GM18951 (cell line): ENCODE data around the gene OR8B8.
"Not testable (repeated sequence)": the region's sequence is repeated elsewhere in the genome, so short reads cannot be mapped to it uniquely, and the experiment has no call there.

Experiments
- POLR2A ChIP-seq: IDR thresholded peaks from 4 replicates; pipeline ENCODE4 v1.6.1; 2011; ENCODE audit warnings: mild to moderate bottlenecking; ENCODE audit not compliant: insufficient read length, insufficient read depth; ENCODE audit errors: extremely low read depth
- in situ Hi-C: fragments of 300-500 bp; cut with MboI; formaldehyde crosslinking; loops from one replicate; pipeline ENCODE4 v1.12.0; 2022; ENCODE audit warnings: low sequenced_read_pairs, mixed read lengths, inconsistent platforms; ENCODE audit not compliant: unreplicated experiment

OR8B8 gene

DNA sequence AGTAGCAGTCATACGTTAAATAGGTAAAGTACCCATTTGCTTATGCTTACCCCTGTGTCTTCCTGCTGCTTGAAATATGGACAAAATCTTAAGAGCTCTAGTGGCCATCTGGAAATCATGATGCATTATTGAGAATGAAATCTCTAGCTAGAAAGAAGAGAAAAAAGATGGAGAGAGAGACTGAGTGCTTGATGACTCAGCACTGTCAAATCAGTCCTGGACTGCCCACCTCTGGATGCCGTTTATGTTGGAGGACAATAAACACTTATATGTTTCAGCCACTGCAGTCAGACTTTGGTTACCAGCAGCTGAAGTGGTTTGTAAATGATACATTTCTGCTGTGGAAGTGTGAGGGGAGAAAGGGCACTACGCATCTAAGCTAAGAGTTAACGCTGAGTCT lies 24.5 kb downstream of the OR8B8 start:
- in situ Hi-C loops = no loop called here
- no peak for TF ChIP-seq POLR2A

DNA sequence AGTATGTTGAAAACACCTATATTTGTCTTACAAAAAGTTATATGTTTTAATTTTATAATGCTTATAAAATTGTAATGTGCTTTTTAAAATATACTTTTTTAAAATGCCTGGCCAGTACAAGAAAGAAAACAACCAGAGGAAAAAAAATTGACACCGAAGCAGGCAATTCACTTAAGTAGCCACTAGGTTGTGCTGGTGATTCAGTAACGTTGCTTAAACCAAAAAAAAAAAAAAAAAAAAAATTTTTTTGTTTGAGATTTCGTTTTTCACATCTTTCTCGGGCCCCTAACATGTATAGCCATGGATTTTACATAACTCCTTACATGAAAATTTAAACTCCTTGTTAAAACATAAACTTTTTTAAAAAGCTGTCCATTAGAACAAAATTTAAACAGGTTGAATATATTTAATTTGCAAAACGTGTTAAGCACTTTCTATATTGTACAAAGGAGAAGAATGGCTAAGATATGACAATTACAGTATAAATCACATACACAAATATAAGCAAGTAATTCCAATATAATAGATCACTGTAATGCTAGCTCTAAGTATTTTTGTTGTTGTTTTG lies 30.1 kb downstream of the OR8B8 start:
- TF ChIP-seq POLR2A = no peak
- in situ Hi-C loops = loop anchor here (10.0 kb wide), 1 partner anchor 159 kb away; no protein-coding TSS in a partner anchor

- in situ Hi-C loops = loop anchor here (10.0 kb wide), 1 partner anchor 165 kb away; no protein-coding TSS in a partner anchor
- TF ChIP-seq POLR2A = no peak
Measured at GRCh38 chr11:124409906-124410305, 35.6 kb downstream of the OR8B8 start.

- in situ Hi-C loops = no loop called here
- no peak for TF ChIP-seq POLR2A
Measured at GRCh38 chr11:124405581-124405980, 39.9 kb downstream of the OR8B8 start.

DNA sequence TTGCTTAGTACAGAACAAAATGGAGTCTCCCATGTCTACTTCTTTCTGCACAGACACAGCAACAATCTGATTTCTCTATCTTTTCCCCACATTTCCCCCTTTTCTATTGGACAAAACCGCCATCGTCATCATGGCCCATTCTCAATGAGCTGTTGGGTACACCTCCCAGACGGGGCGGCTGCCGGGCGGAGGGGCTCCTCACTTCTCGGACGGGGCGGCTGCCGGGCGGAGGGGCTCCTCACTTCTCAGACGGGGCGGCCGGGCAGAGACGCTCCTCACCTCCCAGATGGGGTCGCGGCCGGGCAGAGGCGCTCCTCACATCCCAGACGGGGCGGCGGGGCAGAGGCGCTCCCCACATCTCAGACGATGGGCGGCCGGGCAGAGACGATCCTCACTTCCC lies 42.3 kb downstream of the OR8B8 start:
- in situ Hi-C loops = not testable (repeated sequence)

GRCh38 chr11:124402326-124402922 lies 43.1 kb downstream of the OR8B8 start:
- no peak for TF ChIP-seq POLR2A
- in situ Hi-C loops = no loop called here

GRCh38 chr11:124398924-124399323 lies 46.6 kb downstream of the OR8B8 start, which contains the start of gene OR8B3:
Gene OR8B3 (minus strand): TSS chr11:124399024. CDS start chr11:124397351, 1,673 bp downstream.
- no peak for TF ChIP-seq POLR2A

DNA sequence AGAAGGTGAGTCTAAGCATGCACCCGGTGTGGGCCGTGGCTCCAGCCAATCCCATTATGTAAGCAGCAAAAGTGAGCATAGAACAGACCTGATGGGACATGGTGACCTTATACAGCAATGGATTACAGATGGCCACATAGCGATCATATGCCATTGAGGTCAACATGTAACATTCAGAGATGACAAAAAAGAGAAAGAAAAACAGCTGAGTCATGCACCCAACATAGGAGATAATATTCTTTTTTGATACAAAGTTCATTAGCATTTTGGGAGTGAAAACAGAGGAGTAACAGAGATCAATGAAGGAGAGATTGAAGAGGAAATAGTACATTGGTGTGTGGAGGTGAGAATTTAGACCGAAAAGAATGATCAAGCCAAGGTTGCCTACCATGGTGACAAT lies 48.6 kb downstream of the OR8B8 start:
- in situ Hi-C loops = not testable (repeated sequence)

More at GRCh38 chr11:124398924-124399323, 46.6 kb downstream of the OR8B8 start, which contains the start of gene OR8B3:
- in situ Hi-C loops = no loop called here

DNA sequence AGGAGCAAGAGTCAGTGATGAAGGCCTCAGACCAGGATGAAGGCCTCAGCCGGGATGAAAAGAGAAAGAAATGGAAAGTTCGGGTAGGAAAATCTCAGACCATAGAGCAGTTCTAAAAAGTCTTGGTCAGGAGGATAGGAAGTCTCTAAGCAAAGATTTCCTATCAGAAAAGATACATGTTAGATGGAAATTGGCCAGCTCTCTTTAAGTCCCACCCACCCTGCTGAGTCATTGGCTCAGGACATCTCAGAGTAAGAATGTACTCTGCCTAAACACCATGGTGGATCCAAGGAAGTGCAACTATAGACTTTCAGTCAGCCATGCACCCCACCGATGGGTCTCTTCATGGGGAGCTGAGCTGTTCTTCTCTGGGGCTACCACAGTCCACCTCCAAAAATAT lies 51.1 kb downstream of the OR8B8 start:
- no peak for TF ChIP-seq POLR2A
- in situ Hi-C loops = no loop called here
